ENCODE results near the gene GDPD3. TPM values are rescaled to one million over a fixed set of nuclear protein-coding genes. Genes with fewer than 3 reads are reported as not detected.

Gene GDPD3
- total RNA-seq, 6 experiments from 2014 or later: 1.5 to 3.0 (median 2.3) TPM

GRCh38 chr16:30084816-30085159, 28.5 kb downstream of the GDPD3 start:
- H3K36me3 Mint-ChIP-seq (ENCODE audit: low read depth): peaks cover 25% of the 10 kb centered on the region
- peaks cover 2% of the 10 kb centered on the region for H3K27me3 Mint-ChIP-seq (ENCODE audit: insufficient read depth)
- no peaks in the 10 kb centered on the region for H3K9me3 Mint-ChIP-seq
- DNase-seq: no peak
- H3K4me1 Mint-ChIP-seq (ENCODE audit: low read depth): peaks cover 16% of the 10 kb centered on the region
- no peak overlapping the region for H3K27ac Mint-ChIP-seq
- TF ChIP-seq CTCF (IDR thresholded peaks at IDR 0.05): no peak
- H3K4me3 Mint-ChIP-seq: no peak overlapping the region

GRCh38 chr16:30084096-30084815, 29.1 kb downstream of the GDPD3 start:
- no peak for TF ChIP-seq CTCF (IDR thresholded peaks at IDR 0.05)
- DNase-seq: no peak
- Mint-ChIP-seq H3K27ac (no peak overlapping the region), H3K4me3 (no peak overlapping the region), H3K36me3 (ENCODE audit: low read depth) (peaks cover 30% of the 10 kb centered on the region), H3K27me3 (ENCODE audit: insufficient read depth) (peaks cover 2% of the 10 kb centered on the region), H3K9me3 (no peaks in the 10 kb centered on the region), H3K4me1 (ENCODE audit: low read depth) (peaks cover 11% of the 10 kb centered on the region)

GRCh38 chr16:30083216-30084055, 29.9 kb downstream of the GDPD3 start:
- no peak overlapping the region for H3K4me3 Mint-ChIP-seq
- TF ChIP-seq CTCF (IDR thresholded peaks at IDR 0.05): no peak
- H3K27ac Mint-ChIP-seq: no peak overlapping the region
- DNase-seq: no peak
- peaks cover 7% of the 10 kb centered on the region for H3K4me1 Mint-ChIP-seq (ENCODE audit: low read depth)
- no peaks in the 10 kb centered on the region; the same call in 1 of the 2 replicates for H3K27me3 Mint-ChIP-seq (ENCODE audit: insufficient read depth)
- no peaks in the 10 kb centered on the region for H3K9me3 Mint-ChIP-seq
- H3K36me3 Mint-ChIP-seq (ENCODE audit: low read depth): peaks cover 30% of the 10 kb centered on the region

GRCh38 chr16:30082545-30083090, 30.7 kb downstream of the GDPD3 start:
- no peak for DNase-seq
- Mint-ChIP-seq H3K36me3 (ENCODE audit: low read depth) (peaks cover 29% of the 10 kb centered on the region), H3K4me3 (no peak overlapping the region), H3K27ac (no peak overlapping the region), H3K4me1 (ENCODE audit: low read depth) (peaks cover 9% of the 10 kb centered on the region), H3K9me3 (no peaks in the 10 kb centered on the region), H3K27me3 (ENCODE audit: insufficient read depth) (no peaks in the 10 kb centered on the region; the same call in 1 of the 2 replicates)
- TF ChIP-seq CTCF (IDR thresholded peaks at IDR 0.05): peak; percentile 53; the same call in 1 of the 2 replicates

- peaks cover 5% of the 10 kb centered on the region for H3K27me3 Mint-ChIP-seq (ENCODE audit: insufficient read depth)
- H3K36me3 Mint-ChIP-seq (ENCODE audit: low read depth): peaks cover 40% of the 10 kb centered on the region
These were observed 33.9 kb downstream of the GDPD3 start for GRCh38 chr16:30079480-30079879.

More at GRCh38 chr16:30079480-30079879, 33.9 kb downstream of the GDPD3 start:
- Mint-ChIP-seq H3K4me3 (no peak overlapping the region), H3K4me1 (ENCODE audit: low read depth) (peaks cover 27% of the 10 kb centered on the region), H3K9me3 (no peaks in the 10 kb centered on the region), H3K27ac (no peak overlapping the region)
- TF ChIP-seq CTCF (IDR thresholded peaks at IDR 0.05): no peak
- DNase-seq: no peak
